A549 (cell line): Measurements from ENCODE around the gene VOPP1.
"Not testable (repeated sequence)": the region's sequence is repeated elsewhere in the genome, so short reads cannot be mapped to it uniquely, and the experiment has no call there.

Experiments
- EP300 ChIP-seq, 2 experiments: fragments of >200 bp; sonication (Bioruptor Twin); formaldehyde crosslinking; IDR thresholded peaks; 2 replicates in 1 of 2; 3 replicates in 1 of 2; pipeline ENCODE4 v1.6.1; 2016 to 2017
- PHF8 ChIP-seq: fragments of 200-600 bp; sonication (generic); IDR thresholded peaks from 2 replicates; pipeline ENCODE4 v1.6.1; 2016; ENCODE audit warnings: low read depth, mild to moderate bottlenecking, antibody characterized with exemption, moderate library complexity, borderline replicate concordance
- TF ChIP-seq, protein P1 (sequence below): fragments of >200 bp; sonication (Bioruptor Twin); formaldehyde crosslinking; IDR thresholded peaks from 3 replicates; pipeline ENCODE4 v1.5.1; 2016
- TF ChIP-seq, protein P2 (sequence below): IDR thresholded peaks from 2 replicates; pipeline ENCODE4 v1.6.1; 2012

DNA sequence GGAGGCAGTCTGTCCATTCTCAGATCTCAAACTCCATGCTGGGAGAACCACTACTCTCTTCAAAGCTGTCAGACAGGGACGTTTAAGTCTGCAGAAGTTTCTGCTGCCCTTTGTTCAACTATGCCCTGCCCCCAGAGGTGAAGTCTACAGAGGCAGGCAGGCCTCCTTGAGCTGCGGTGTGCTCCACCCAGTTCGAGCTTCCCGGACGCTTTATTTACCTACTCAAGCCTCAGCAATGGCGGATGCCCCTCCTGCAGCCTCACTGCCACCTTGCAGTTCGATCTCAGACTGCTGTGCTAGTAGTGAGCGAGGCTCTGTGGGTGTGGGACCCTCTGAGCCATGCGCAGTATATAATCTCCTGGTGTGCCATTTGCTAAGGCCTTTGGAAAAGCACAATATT, 10.4 kb upstream of the VOPP1 start:
- TF ChIP-seq, protein P1, sequence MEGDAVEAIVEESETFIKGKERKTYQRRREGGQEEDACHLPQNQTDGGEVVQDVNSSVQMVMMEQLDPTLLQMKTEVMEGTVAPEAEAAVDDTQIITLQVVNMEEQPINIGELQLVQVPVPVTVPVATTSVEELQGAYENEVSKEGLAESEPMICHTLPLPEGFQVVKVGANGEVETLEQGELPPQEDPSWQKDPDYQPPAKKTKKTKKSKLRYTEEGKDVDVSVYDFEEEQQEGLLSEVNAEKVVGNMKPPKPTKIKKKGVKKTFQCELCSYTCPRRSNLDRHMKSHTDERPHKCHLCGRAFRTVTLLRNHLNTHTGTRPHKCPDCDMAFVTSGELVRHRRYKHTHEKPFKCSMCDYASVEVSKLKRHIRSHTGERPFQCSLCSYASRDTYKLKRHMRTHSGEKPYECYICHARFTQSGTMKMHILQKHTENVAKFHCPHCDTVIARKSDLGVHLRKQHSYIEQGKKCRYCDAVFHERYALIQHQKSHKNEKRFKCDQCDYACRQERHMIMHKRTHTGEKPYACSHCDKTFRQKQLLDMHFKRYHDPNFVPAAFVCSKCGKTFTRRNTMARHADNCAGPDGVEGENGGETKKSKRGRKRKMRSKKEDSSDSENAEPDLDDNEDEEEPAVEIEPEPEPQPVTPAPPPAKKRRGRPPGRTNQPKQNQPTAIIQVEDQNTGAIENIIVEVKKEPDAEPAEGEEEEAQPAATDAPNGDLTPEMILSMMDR = not testable (repeated sequence)
- TF ChIP-seq, protein P2, sequence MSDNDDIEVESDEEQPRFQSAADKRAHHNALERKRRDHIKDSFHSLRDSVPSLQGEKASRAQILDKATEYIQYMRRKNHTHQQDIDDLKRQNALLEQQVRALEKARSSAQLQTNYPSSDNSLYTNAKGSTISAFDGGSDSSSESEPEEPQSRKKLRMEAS = not testable (repeated sequence)
- TF ChIP-seq PHF8; EP300 (IDR thresholded peaks at IDR 0.05): not testable (repeated sequence)
